ENCODE measurements around the gene GNAO1. TPM values are rescaled to one million over a fixed set of nuclear protein-coding genes. Genes with fewer than 3 reads are reported as not detected.

The GNAO1 gene
- total and polyA plus RNA-seq, 9 of the 15 experiments (the other 6 are each of a cell fraction or from before 2014, with no cell fraction given) = 0.07 to 0.42 (median 0.08) TPM; not detected in 5

- TF ChIP-seq PRDM10 (IDR thresholded peaks at IDR 0.05; ENCODE audit: partially characterized antibody) (no peak), SRF (CRISPR knock-in tag; IDR thresholded peaks at IDR 0.05) (no peak), ZNF57 (CRISPR knock-in tag; IDR thresholded peaks at IDR 0.05) (no peak), STAT5B (CRISPR knock-in tag; IDR thresholded peaks at IDR 0.05) (no peak), IFI16 (CRISPR knock-in tag; IDR thresholded peaks at IDR 0.05) (no peak), BCOR (IDR thresholded peaks at IDR 0.05) (no peak), RB1 (IDR thresholded peaks at IDR 0.05; ENCODE audit: low read depth) (peak; percentile 47; the same call in 1 of the 2 replicates), ZNF134 (CRISPR knock-in tag; conservative IDR thresholded peaks at IDR 0.05) (no peak), THRB (CRISPR knock-in tag; conservative IDR thresholded peaks at IDR 0.05) (no peak), TCF7 (IDR thresholded peaks at IDR 0.05; ENCODE audit: borderline replicate concordance) (no peak), JUND (IDR thresholded peaks at IDR 0.05; ENCODE audit: borderline replicate concordance, low read depth, low read length) (no peak), JUND (tag; IDR thresholded peaks at IDR 0.05; ENCODE audit: borderline replicate concordance, low read depth, low read length) (no peak; the same call in 2 of the 3 replicates), RBM39 (optimal IDR thresholded peaks at IDR 0.05; ENCODE audit: low read depth, low read length) (no peak), USF2 (CRISPR knock-in tag; IDR thresholded peaks at IDR 0.05) (no peak), ZNF695 (CRISPR knock-in tag; IDR thresholded peaks at IDR 0.05) (no peak), FOXA3 (CRISPR knock-in tag; conservative IDR thresholded peaks at IDR 0.05 in 1 of 2, IDR thresholded peaks at IDR 0.05 in 1 of 2) (no peak), PML (IDR thresholded peaks at IDR 0.05; ENCODE audit: low read length) (no peak), ZBTB43 (CRISPR knock-in tag; IDR thresholded peaks at IDR 0.05) (no peak)
- TF ChIP-seq, protein P1, sequence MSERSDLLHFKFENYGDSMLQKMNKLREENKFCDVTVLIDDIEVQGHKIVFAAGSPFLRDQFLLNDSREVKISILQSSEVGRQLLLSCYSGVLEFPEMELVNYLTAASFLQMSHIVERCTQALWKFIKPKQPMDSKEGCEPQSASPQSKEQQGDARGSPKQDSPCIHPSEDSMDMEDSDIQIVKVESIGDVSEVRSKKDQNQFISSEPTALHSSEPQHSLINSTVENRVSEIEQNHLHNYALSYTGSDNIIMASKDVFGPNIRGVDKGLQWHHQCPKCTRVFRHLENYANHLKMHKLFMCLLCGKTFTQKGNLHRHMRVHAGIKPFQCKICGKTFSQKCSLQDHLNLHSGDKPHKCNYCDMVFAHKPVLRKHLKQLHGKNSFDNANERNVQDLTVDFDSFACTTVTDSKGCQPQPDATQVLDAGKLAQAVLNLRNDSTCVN (CRISPR knock-in tag; IDR thresholded peaks at IDR 0.05) = no peak
Observed at GRCh38 chr16:56191156-56191815, at the start of gene GNAO1 (continued).
